ENCODE measurements around the gene CPN2.

- TF ChIP-seq CTBP1 (IDR thresholded peaks at IDR 0.05; ENCODE audit: borderline replicate concordance) = no peak
- TF ChIP-seq SP1 (IDR thresholded peaks at IDR 0.05) = no peak
- no peak for TF ChIP-seq HDGF (IDR thresholded peaks at IDR 0.05; ENCODE audit: borderline replicate concordance)
- no peak for TF ChIP-seq L3MBTL2 (conservative IDR thresholded peaks at IDR 0.05)
- no peak for TF ChIP-seq TARDBP (IDR thresholded peaks at IDR 0.05)
- TF ChIP-seq SUZ12 (IDR thresholded peaks at IDR 0.05) = no peak
- no peak for TF ChIP-seq NFRKB (IDR thresholded peaks at IDR 0.05)
- no peak for TF ChIP-seq FOXM1 (IDR thresholded peaks at IDR 0.05; ENCODE audit: borderline replicate concordance)
- no peak for TF ChIP-seq ARNT (IDR thresholded peaks at IDR 0.05)
Observed at GRCh38 chr3:194310060-194310835, 40.9 kb downstream of the CPN2 start.

All from HEK293T (cell line).